Astrocyte (in vitro differentiated cells and primary cell): ENCODE measurements around the gene DLX2. TPM values are rescaled to one million over a fixed set of nuclear protein-coding genes. Genes with fewer than 3 reads are reported as not detected.
"Not testable (repeated sequence)": the region's sequence is repeated elsewhere in the genome, so short reads cannot be mapped to it uniquely, and the experiment has no call there.

Experiments
- DNase-seq: peaks from one replicate; pipeline ENCODE4 v3.0.0-alpha.2; 2010; ENCODE audit warnings: low read depth
- FAIRE-seq: peaks from 2 replicates; lab custom pipeline; 2011; peaks lifted over from hg19 to GRCh38; lab: Jason Lieb, UNC
- H2AFZ ChIP-seq: 2 replicates; pipeline ENCODE4 v1.6.0; 2012; ENCODE audit warnings: low read depth, low read length, inconsistent platforms
- H3K27ac ChIP-seq: 2 replicates; pipeline ENCODE4 v1.5.1; 2011; ENCODE audit warnings: low read depth, low read length, inconsistent platforms
- H3K27me3 ChIP-seq: 2 replicates; pipeline ENCODE4 v1.6.0; 2011; ENCODE audit warnings: low read length, inconsistent platforms; ENCODE audit not compliant: insufficient read depth
- H3K36me3 ChIP-seq: 2 replicates; pipeline ENCODE4 v1.5.1; 2011; ENCODE audit warnings: low read length, inconsistent platforms; ENCODE audit not compliant: insufficient read depth
- H3K4me1 ChIP-seq: 2 replicates; pipeline ENCODE4 v1.5.1; 2011; ENCODE audit warnings: low read length, inconsistent platforms; ENCODE audit not compliant: insufficient read depth
- H3K4me2 ChIP-seq: 2 replicates; pipeline ENCODE4 v1.6.0; 2012; ENCODE audit warnings: low read length, inconsistent platforms
- H3K4me3 ChIP-seq: 2 replicates; pipeline ENCODE4 v1.5.1; 2011; ENCODE audit warnings: low read depth, mild to moderate bottlenecking, low read length, inconsistent platforms; ENCODE audit not compliant: insufficient read depth
- H3K79me2 ChIP-seq: 2 replicates; pipeline ENCODE4 v1.6.0; 2012; ENCODE audit warnings: mild to moderate bottlenecking, low read length, inconsistent platforms; ENCODE audit not compliant: insufficient read depth
- H3K9ac ChIP-seq: 2 replicates; pipeline ENCODE4 v1.6.0; 2012; ENCODE audit warnings: mild to moderate bottlenecking, low read length, inconsistent platforms
- H3K9me3 ChIP-seq: 2 replicates; pipeline ENCODE4 v1.5.1; 2012; ENCODE audit warnings: low read depth, mild to moderate bottlenecking, low read length, inconsistent platforms; ENCODE audit not compliant: insufficient read depth
- H4K20me1 ChIP-seq: 2 replicates; pipeline ENCODE4 v1.6.0; 2012; ENCODE audit warnings: low read length, inconsistent platforms; ENCODE audit not compliant: insufficient read depth
- H3K27ac Mint-ChIP-seq: one replicate; pipeline ENCODE4 v1.8.0; 2021; ENCODE audit warnings: mild to moderate bottlenecking, mixed read lengths; ENCODE audit not compliant: unreplicated experiment
- H3K27me3 Mint-ChIP-seq: one replicate; pipeline ENCODE4 v1.8.0; 2021; ENCODE audit warnings: low read depth, mixed read lengths; ENCODE audit not compliant: unreplicated experiment
- H3K36me3 Mint-ChIP-seq: one replicate; pipeline ENCODE4 v1.8.0; 2021; ENCODE audit warnings: low read depth, mixed read lengths; ENCODE audit not compliant: unreplicated experiment
- H3K4me1 Mint-ChIP-seq: one replicate; pipeline ENCODE4 v1.8.0; 2021; ENCODE audit warnings: low read depth, mixed read lengths; ENCODE audit not compliant: unreplicated experiment
- H3K4me3 Mint-ChIP-seq: one replicate; pipeline ENCODE4 v1.8.0; 2021; ENCODE audit warnings: mild to moderate bottlenecking, moderate library complexity, mixed read lengths; ENCODE audit not compliant: unreplicated experiment
- H3K9me3 Mint-ChIP-seq: one replicate; pipeline ENCODE4 v1.8.0; 2021; ENCODE audit warnings: mild to moderate bottlenecking, mixed read lengths; ENCODE audit not compliant: unreplicated experiment
- EZH2 ChIP-seq: IDR thresholded peaks from 2 replicates; pipeline ENCODE4 v1.6.1; 2012; ENCODE audit warnings: mild to moderate bottlenecking, low read length, inconsistent platforms; ENCODE audit not compliant: insufficient read depth
- total RNA-seq: library from RNA; stranded (reverse); gene quantifications from 2 replicates; pipeline ENCODE4 v1.2.1, GENCODE V29; 2021
- TF ChIP-seq, protein P1 (sequence below): IDR thresholded peaks from 2 replicates; pipeline ENCODE4 v1.5.1; 2011; ENCODE audit warnings: low read depth, mild to moderate bottlenecking, inconsistent platforms, low read length, moderate library complexity; ENCODE audit not compliant: insufficient read depth

DLX2 gene
- total RNA-seq, 1 donor from 2014 or later = 2.2 TPM

DNA sequence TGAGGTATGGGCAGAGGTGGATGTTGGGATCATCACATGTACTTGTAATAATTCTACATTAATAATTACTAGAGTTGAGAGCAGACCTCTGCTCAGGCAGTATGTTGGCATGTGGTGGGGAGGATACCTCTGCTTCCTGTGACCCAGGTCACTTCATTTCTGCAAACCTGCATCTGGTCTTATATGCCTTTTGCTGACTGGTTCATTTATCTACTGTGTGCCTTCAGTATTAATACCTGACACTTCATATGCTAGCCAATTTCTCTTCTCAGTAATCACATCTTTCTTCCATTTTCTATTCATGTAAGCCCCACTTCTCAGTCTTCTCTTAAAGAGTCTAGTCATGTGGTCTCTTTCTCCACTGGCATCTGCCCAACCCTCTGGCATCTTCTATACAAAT is 41.1 kb upstream of the DLX2 start:
- no peaks in the 10 kb centered on the region for H3K9me3 ChIP-seq
- H3K27ac Mint-ChIP-seq = no peak overlapping the region
- no peaks in the 10 kb centered on the region for H3K79me2 ChIP-seq
- H3K4me1 Mint-ChIP-seq = no peaks in the 10 kb centered on the region
- no peaks in the 10 kb centered on the region for H3K36me3 ChIP-seq
- no peak overlapping the region for H3K4me2 ChIP-seq
- no peak overlapping the region for H3K4me3 ChIP-seq
- H3K36me3 Mint-ChIP-seq = no peaks in the 10 kb centered on the region
- H3K27ac ChIP-seq = no peak overlapping the region
- DNase-seq (no peak), FAIRE-seq (no peak)
- no peak overlapping the region for H2AFZ ChIP-seq
- no peaks in the 10 kb centered on the region for H3K9me3 Mint-ChIP-seq
- H3K27me3 ChIP-seq = peaks cover 2% of the 10 kb centered on the region
- H3K4me1 ChIP-seq = no peaks in the 10 kb centered on the region
- no peaks in the 10 kb centered on the region for H4K20me1 ChIP-seq
- H3K4me3 Mint-ChIP-seq = no peak overlapping the region
- peaks cover 10% of the 10 kb centered on the region for H3K27me3 Mint-ChIP-seq
- TF ChIP-seq EZH2 = no peak
- TF ChIP-seq, protein P1, sequence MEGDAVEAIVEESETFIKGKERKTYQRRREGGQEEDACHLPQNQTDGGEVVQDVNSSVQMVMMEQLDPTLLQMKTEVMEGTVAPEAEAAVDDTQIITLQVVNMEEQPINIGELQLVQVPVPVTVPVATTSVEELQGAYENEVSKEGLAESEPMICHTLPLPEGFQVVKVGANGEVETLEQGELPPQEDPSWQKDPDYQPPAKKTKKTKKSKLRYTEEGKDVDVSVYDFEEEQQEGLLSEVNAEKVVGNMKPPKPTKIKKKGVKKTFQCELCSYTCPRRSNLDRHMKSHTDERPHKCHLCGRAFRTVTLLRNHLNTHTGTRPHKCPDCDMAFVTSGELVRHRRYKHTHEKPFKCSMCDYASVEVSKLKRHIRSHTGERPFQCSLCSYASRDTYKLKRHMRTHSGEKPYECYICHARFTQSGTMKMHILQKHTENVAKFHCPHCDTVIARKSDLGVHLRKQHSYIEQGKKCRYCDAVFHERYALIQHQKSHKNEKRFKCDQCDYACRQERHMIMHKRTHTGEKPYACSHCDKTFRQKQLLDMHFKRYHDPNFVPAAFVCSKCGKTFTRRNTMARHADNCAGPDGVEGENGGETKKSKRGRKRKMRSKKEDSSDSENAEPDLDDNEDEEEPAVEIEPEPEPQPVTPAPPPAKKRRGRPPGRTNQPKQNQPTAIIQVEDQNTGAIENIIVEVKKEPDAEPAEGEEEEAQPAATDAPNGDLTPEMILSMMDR = no peak
- no peak overlapping the region for H3K9ac ChIP-seq

DNA sequence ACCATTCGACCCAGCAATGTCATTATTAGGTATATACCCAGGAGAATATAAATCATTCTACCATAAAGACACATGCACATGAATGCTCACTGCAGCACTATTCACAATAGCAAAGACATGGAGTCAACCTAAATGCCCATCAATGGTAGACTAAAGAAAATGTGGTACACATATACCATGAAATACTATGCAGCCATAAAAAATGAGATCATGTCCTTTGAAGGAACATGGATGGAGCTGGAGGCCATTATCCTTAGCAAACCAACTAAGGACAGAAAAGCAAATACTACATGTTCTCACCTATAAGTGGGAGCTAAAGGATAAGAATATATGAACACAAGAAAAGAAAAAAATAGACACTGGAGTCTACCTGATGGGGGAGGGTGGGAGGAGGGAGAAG is 36.0 kb upstream of the DLX2 start:
- FAIRE-seq, H3K4me3 Mint-ChIP-seq, H3K4me2 ChIP-seq, H4K20me1 ChIP-seq, H3K79me2 ChIP-seq, H3K4me1 ChIP-seq, H3K9me3 ChIP-seq, H3K27ac Mint-ChIP-seq, H3K36me3 Mint-ChIP-seq, DNase-seq, H3K27me3 ChIP-seq, H3K9me3 Mint-ChIP-seq, H2AFZ ChIP-seq, H3K4me3 ChIP-seq, H3K4me1 Mint-ChIP-seq, H3K9ac ChIP-seq, H3K36me3 ChIP-seq, H3K27me3 Mint-ChIP-seq, H3K27ac ChIP-seq: not testable (repeated sequence)

DNA sequence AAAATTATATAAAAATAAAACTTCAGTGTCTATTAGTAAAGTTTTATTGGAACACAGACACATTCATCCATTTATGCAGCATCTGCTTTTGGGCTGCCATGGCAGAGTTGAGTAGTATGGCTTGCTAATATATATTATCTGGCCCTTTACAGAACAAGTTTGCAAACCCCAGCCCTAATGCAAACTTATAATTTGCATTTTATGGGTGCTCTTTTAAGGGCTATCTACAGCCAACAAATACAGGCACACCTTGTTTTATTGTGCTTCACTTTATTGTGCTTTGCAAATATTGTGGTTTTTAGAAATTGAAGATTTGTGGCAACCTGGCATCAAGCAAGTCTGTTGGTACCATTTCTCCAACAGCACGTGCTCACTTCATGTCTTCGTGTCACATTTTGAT is 35.2 kb upstream of the DLX2 start:
- no peaks in the 10 kb centered on the region for H3K27me3 Mint-ChIP-seq
- Histone ChIP-seq H3K79me2 (no peaks in the 10 kb centered on the region), H3K36me3 (no peaks in the 10 kb centered on the region), H3K27me3 (no peaks in the 10 kb centered on the region), H4K20me1 (no peaks in the 10 kb centered on the region), H3K9me3 (no peaks in the 10 kb centered on the region), H3K9ac (no peak overlapping the region), H2AFZ (no peak overlapping the region), H3K4me2 (no peak overlapping the region), H3K4me3 (no peak overlapping the region), H3K27ac (no peak overlapping the region), H3K4me1 (no peaks in the 10 kb centered on the region)
- DNase-seq (no peak), FAIRE-seq (no peak)
- no peak overlapping the region for H3K27ac Mint-ChIP-seq
- H3K9me3 Mint-ChIP-seq = no peaks in the 10 kb centered on the region
- TF ChIP-seq, protein P1 = no peak
- TF ChIP-seq EZH2 = no peak
- no peaks in the 10 kb centered on the region for H3K4me1 Mint-ChIP-seq
- no peak overlapping the region for H3K4me3 Mint-ChIP-seq
- H3K36me3 Mint-ChIP-seq = no peaks in the 10 kb centered on the region
